SU-DHL-6 (cell line): Measurements from ENCODE around the gene GABBR2.

Source experiments
- H2AFZ ChIP-seq: fragments of 200-600 bp; sonication (generic); 2 replicates; pipeline ENCODE4 v1.6.1; 2014; ENCODE audit warnings: low read depth, mild to moderate bottlenecking, moderate library complexity, mixed read lengths, antibody characterized with exemption, low read length; ENCODE audit not compliant: severe bottlenecking
- H3F3A ChIP-seq: fragments of 200-600 bp; shearing (Covaris generic); 2 replicates; pipeline ENCODE4 v1.6.0; 2016; ENCODE audit warnings: antibody characterized with exemption, mild to moderate bottlenecking; ENCODE audit not compliant: insufficient read depth
- H3K27ac ChIP-seq: fragments of 200-600 bp; sonication (generic); 2 replicates; pipeline ENCODE4 v1.5.1; 2016; ENCODE audit warnings: low read depth, mild to moderate bottlenecking, low read length, moderate library complexity, mixed read lengths
- H3K27me3 ChIP-seq: fragments of 200-600 bp; sonication (generic), shearing (Covaris generic); 2 replicates; pipeline ENCODE4 v1.6.0; 2014; ENCODE audit warnings: mild to moderate bottlenecking, low read length
- H3K36me3 ChIP-seq: fragments of 200-600 bp; sonication (generic); 2 replicates; pipeline ENCODE4 v1.6.1; 2014; ENCODE audit warnings: mild to moderate bottlenecking, low read length, mixed read lengths
- H3K4me2 ChIP-seq: fragments of 300-600, 200-600 bp; shearing (Covaris generic), sonication (generic); 2 replicates; pipeline ENCODE4 v1.6.0; 2014; ENCODE audit warnings: low read length, low read depth, mild to moderate bottlenecking; ENCODE audit not compliant: poor library complexity, severe bottlenecking
- H3K4me3 ChIP-seq: fragments of 200-600 bp; sonication (generic); 2 replicates; pipeline ENCODE4 v1.5.1; 2014; ENCODE audit warnings: antibody characterized with exemption, low read length, mild to moderate bottlenecking, mixed read lengths; ENCODE audit not compliant: insufficient read depth, poor library complexity, severe bottlenecking
- H3K79me2 ChIP-seq: fragments of 200-600 bp; sonication (generic); 2 replicates; pipeline ENCODE4 v1.6.1; 2014; ENCODE audit warnings: mild to moderate bottlenecking, low read length, moderate library complexity; ENCODE audit not compliant: insufficient read depth
- H3K9ac ChIP-seq: fragments of 200-600 bp; sonication (generic); 2 replicates; pipeline ENCODE4 v1.7.0; 2014; ENCODE audit warnings: mild to moderate bottlenecking, low read length
- H3K9me2 ChIP-seq: fragments of 200-600 bp; sonication (generic); replicated peaks from 2 replicates; pipeline ENCODE4 v1.6.1; 2014; ENCODE audit warnings: low read length; ENCODE audit not compliant: insufficient read depth
- H3K9me3 ChIP-seq: fragments of 200-600 bp; sonication (generic); 2 replicates; pipeline ENCODE4 v1.6.1; 2014; ENCODE audit warnings: low read length, mixed read lengths; ENCODE audit not compliant: insufficient read depth
- H4K20me1 ChIP-seq: fragments of 200-600 bp; sonication (generic); 2 replicates; pipeline ENCODE4 v1.6.1; 2014; ENCODE audit warnings: low read depth, mild to moderate bottlenecking, antibody characterized with exemption, low read length, moderate library complexity, mixed read lengths
- CTCF ChIP-seq: fragments of 200-600 bp; sonication (generic); IDR thresholded peaks from one replicate; pipeline ENCODE4 v1.5.1; 2017; ENCODE audit warnings: antibody characterized with exemption, mild to moderate bottlenecking, low read length, moderate library complexity; ENCODE audit not compliant: insufficient read depth, poor library complexity, severe bottlenecking
- EZH2phosphoT487 ChIP-seq: fragments of 200-600 bp; sonication (generic), shearing (Covaris generic); conservative IDR thresholded peaks from 2 replicates; pipeline ENCODE4 v1.6.1; 2018; ENCODE audit warnings: mild to moderate bottlenecking, antibody characterized with exemption, low read length, moderate library complexity, mixed read lengths

Gene GABBR2

GRCh38 chr9:98728500-98728899 is 19.8 kb upstream of the GABBR2 start:
- H3K79me2 ChIP-seq: no peaks in the 10 kb centered on the region
- no peak overlapping the region for H3K9ac ChIP-seq
- no peaks in the 10 kb centered on the region for H3K9me3 ChIP-seq
- H3K9me2 ChIP-seq: no peaks in the 10 kb centered on the region
- no peak for TF ChIP-seq CTCF
- no peak for TF ChIP-seq EZH2phosphoT487
- H3K27me3 ChIP-seq: 0 out of 2 replicates have a peak, but pooled peaks cover 3% of the 10 kb centered on the region
- H2AFZ ChIP-seq: no peak overlapping the region
- H3K4me3 ChIP-seq: no peak overlapping the region
- H3F3A ChIP-seq: no peaks in the 10 kb centered on the region
- no peaks in the 10 kb centered on the region for H3K36me3 ChIP-seq
- H3K27ac ChIP-seq: no peak overlapping the region
- H3K4me2 ChIP-seq: no peak overlapping the region
- no peaks in the 10 kb centered on the region for H4K20me1 ChIP-seq

- no peaks in the 10 kb centered on the region for H3K79me2 ChIP-seq
- H3K4me2 ChIP-seq: no peak overlapping the region
- H3K9ac ChIP-seq: no peak overlapping the region
- H3K9me3 ChIP-seq: no peaks in the 10 kb centered on the region
- no peaks in the 10 kb centered on the region for H3F3A ChIP-seq
- 0 out of 2 replicates have a peak, but pooled peaks cover 3% of the 10 kb centered on the region for H3K27me3 ChIP-seq
- H2AFZ ChIP-seq: no peak overlapping the region
- no peak overlapping the region for H3K27ac ChIP-seq
- H3K4me3 ChIP-seq: no peak overlapping the region
- H4K20me1 ChIP-seq: no peaks in the 10 kb centered on the region
- TF ChIP-seq CTCF (no peak), EZH2phosphoT487 (no peak)
- no peaks in the 10 kb centered on the region for H3K36me3 ChIP-seq
- H3K9me2 ChIP-seq: no peaks in the 10 kb centered on the region
Observed at GRCh38 chr9:98727428-98727827, 18.7 kb upstream of the GABBR2 start.

- Histone ChIP-seq H3K9me3 (no peaks in the 10 kb centered on the region), H2AFZ (no peak overlapping the region), H4K20me1 (no peaks in the 10 kb centered on the region), H3K4me3 (no peak overlapping the region), H3K9me2 (no peaks in the 10 kb centered on the region), H3K27ac (no peak overlapping the region), H3F3A (no peaks in the 10 kb centered on the region), H3K36me3 (no peaks in the 10 kb centered on the region), H3K9ac (no peak overlapping the region), H3K4me2 (no peak overlapping the region), H3K27me3 (0 out of 2 replicates have a peak, but pooled peaks cover 3% of the 10 kb centered on the region), H3K79me2 (no peaks in the 10 kb centered on the region)
- TF ChIP-seq CTCF: no peak
- TF ChIP-seq EZH2phosphoT487: no peak
Observed at GRCh38 chr9:98726735-98727134, 18.0 kb upstream of the GABBR2 start.
